Measurements from ENCODE around the gene ERG. TPM values are rescaled to one million over a fixed set of nuclear protein-coding genes. Genes with fewer than 3 reads are reported as not detected.

ERG gene
- polyA plus RNA-seq, 1 donor from 2014 or later, result not detected

DNA sequence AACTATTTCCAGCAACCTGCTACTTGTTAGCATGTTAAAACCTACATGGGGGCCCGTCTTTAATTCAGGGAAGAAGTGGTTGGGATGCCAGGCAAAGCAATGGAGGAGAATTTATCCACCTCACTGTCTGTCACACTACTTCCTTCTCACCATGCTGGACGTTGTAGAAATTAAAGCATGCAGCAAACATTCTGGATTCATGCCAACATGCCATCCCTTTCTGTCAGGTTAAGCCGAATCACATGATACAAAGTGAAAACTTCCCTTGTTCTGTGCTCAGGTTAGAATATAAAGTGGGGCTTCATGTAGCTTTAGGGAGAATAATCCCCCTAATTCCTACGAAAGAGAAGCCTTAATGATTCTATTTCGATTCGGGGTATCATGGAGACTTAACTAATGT is 95.5 kb downstream of the ERG start:
- no peak overlapping the region for H3K4me2 ChIP-seq (ENCODE audit: low read length)

DNA sequence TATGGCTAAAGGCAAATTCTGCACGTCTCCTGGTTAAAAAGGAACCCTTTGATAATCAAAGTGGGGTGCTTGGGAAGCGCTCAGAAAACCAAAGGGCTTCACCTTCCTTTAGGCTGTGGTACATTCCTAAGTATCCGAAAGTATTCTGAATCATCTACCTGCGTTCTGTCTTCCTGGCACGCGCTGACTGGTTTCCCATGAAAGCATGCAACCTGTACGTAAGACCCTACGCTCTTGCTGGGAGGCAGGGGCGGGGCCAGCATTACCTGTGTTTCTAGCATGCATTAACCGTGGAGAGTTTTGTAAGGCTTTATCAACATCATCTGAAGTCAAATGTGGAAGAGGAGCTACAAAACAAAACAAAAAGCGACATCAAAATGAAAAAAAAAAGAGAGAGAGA is 96.0 kb downstream of the ERG start:
- H3K9ac ChIP-seq (ENCODE audit: low read length), result no peak overlapping the region
- TF ChIP-seq EZH2 (IDR thresholded peaks at IDR 0.05; ENCODE audit: borderline replicate concordance, insufficient read depth, low read length, poor library complexity, severe bottlenecking) (no peak), POLR2AphosphoS5 (IDR thresholded peaks at IDR 0.05) (no peak), EP300 (conservative IDR thresholded peaks at IDR 0.05; ENCODE audit: poor library complexity, severe bottlenecking) (no peak), MXI1 (conservative IDR thresholded peaks at IDR 0.05; ENCODE audit: poor library complexity, severe bottlenecking) (no peak), RAD21 (conservative IDR thresholded peaks at IDR 0.05) (no peak), SMC3 (conservative IDR thresholded peaks at IDR 0.05; ENCODE audit: poor library complexity) (no peak), TAF1 (IDR thresholded peaks at IDR 0.05; ENCODE audit: low read depth) (no peak)
- TF ChIP-seq, protein P1, sequence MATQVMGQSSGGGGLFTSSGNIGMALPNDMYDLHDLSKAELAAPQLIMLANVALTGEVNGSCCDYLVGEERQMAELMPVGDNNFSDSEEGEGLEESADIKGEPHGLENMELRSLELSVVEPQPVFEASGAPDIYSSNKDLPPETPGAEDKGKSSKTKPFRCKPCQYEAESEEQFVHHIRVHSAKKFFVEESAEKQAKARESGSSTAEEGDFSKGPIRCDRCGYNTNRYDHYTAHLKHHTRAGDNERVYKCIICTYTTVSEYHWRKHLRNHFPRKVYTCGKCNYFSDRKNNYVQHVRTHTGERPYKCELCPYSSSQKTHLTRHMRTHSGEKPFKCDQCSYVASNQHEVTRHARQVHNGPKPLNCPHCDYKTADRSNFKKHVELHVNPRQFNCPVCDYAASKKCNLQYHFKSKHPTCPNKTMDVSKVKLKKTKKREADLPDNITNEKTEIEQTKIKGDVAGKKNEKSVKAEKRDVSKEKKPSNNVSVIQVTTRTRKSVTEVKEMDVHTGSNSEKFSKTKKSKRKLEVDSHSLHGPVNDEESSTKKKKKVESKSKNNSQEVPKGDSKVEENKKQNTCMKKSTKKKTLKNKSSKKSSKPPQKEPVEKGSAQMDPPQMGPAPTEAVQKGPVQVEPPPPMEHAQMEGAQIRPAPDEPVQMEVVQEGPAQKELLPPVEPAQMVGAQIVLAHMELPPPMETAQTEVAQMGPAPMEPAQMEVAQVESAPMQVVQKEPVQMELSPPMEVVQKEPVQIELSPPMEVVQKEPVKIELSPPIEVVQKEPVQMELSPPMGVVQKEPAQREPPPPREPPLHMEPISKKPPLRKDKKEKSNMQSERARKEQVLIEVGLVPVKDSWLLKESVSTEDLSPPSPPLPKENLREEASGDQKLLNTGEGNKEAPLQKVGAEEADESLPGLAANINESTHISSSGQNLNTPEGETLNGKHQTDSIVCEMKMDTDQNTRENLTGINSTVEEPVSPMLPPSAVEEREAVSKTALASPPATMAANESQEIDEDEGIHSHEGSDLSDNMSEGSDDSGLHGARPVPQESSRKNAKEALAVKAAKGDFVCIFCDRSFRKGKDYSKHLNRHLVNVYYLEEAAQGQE (IDR thresholded peaks at IDR 0.05; ENCODE audit: borderline replicate concordance), result no peak
- TF ChIP-seq, protein P2, sequence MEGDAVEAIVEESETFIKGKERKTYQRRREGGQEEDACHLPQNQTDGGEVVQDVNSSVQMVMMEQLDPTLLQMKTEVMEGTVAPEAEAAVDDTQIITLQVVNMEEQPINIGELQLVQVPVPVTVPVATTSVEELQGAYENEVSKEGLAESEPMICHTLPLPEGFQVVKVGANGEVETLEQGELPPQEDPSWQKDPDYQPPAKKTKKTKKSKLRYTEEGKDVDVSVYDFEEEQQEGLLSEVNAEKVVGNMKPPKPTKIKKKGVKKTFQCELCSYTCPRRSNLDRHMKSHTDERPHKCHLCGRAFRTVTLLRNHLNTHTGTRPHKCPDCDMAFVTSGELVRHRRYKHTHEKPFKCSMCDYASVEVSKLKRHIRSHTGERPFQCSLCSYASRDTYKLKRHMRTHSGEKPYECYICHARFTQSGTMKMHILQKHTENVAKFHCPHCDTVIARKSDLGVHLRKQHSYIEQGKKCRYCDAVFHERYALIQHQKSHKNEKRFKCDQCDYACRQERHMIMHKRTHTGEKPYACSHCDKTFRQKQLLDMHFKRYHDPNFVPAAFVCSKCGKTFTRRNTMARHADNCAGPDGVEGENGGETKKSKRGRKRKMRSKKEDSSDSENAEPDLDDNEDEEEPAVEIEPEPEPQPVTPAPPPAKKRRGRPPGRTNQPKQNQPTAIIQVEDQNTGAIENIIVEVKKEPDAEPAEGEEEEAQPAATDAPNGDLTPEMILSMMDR (IDR thresholded peaks at IDR 0.05; ENCODE audit: poor library complexity, severe bottlenecking), result no peak
- H4K20me1 ChIP-seq (ENCODE audit: insufficient read depth), result no peaks in the 10 kb centered on the region
- H3K9me2 ChIP-seq (ENCODE audit: insufficient read depth, low read length), result no peaks in the 10 kb centered on the region
- H3K36me3 ChIP-seq (ENCODE audit: insufficient read depth, low read length), result no peaks in the 10 kb centered on the region
- no peak overlapping the region for H3K4me2 ChIP-seq (ENCODE audit: low read length)
- no peak overlapping the region for H3K4me3 ChIP-seq (ENCODE audit: low read length)
- H2AFZ ChIP-seq (ENCODE audit: low read depth, low read length), result no peak overlapping the region
- no peaks in the 10 kb centered on the region for H3F3A ChIP-seq (ENCODE audit: insufficient read depth, low read length, poor library complexity, severe bottlenecking)
- no peaks in the 10 kb centered on the region for H3K79me2 ChIP-seq (replicated peaks; ENCODE audit: insufficient read depth, low read length)
- no peak overlapping the region for H3K27ac ChIP-seq (ENCODE audit: low read length)
- H3K9me3 ChIP-seq (ENCODE audit: low read length), result no peaks in the 10 kb centered on the region
- H3K27me3 ChIP-seq (ENCODE audit: insufficient read depth, low read depth, low read length), result no peaks in the 10 kb centered on the region

More for the DNA sequence above, 95.5 kb downstream of the ERG start:
- Histone ChIP-seq H3K9me2 (ENCODE audit: insufficient read depth, low read length) (no peaks in the 10 kb centered on the region), H3K4me3 (ENCODE audit: low read length) (no peak overlapping the region), H4K20me1 (ENCODE audit: insufficient read depth) (no peaks in the 10 kb centered on the region), H3K27me3 (ENCODE audit: insufficient read depth, low read depth, low read length) (no peaks in the 10 kb centered on the region), H2AFZ (ENCODE audit: low read depth, low read length) (no peak overlapping the region), H3F3A (ENCODE audit: insufficient read depth, low read length, poor library complexity, severe bottlenecking) (no peaks in the 10 kb centered on the region), H3K9me3 (ENCODE audit: low read length) (no peaks in the 10 kb centered on the region), H3K79me2 (replicated peaks; ENCODE audit: insufficient read depth, low read length) (no peaks in the 10 kb centered on the region), H3K36me3 (ENCODE audit: insufficient read depth, low read length) (no peaks in the 10 kb centered on the region), H3K27ac (ENCODE audit: low read length) (no peak overlapping the region), H3K9ac (ENCODE audit: low read length) (no peak overlapping the region)
- TF ChIP-seq MXI1 (conservative IDR thresholded peaks at IDR 0.05; ENCODE audit: poor library complexity, severe bottlenecking) (no peak), TAF1 (IDR thresholded peaks at IDR 0.05; ENCODE audit: low read depth) (no peak), EP300 (conservative IDR thresholded peaks at IDR 0.05; ENCODE audit: poor library complexity, severe bottlenecking) (no peak), EZH2 (IDR thresholded peaks at IDR 0.05; ENCODE audit: borderline replicate concordance, insufficient read depth, low read length, poor library complexity, severe bottlenecking) (no peak), POLR2AphosphoS5 (IDR thresholded peaks at IDR 0.05) (no peak), SMC3 (conservative IDR thresholded peaks at IDR 0.05; ENCODE audit: poor library complexity) (no peak), RAD21 (conservative IDR thresholded peaks at IDR 0.05) (no peak)
- TF ChIP-seq, protein P2 (IDR thresholded peaks at IDR 0.05; ENCODE audit: poor library complexity, severe bottlenecking), result no peak
- TF ChIP-seq, protein P1 (IDR thresholded peaks at IDR 0.05; ENCODE audit: borderline replicate concordance), result no peak
